ENCODE data around the gene ACVR1. TPM values are rescaled to one million over a fixed set of nuclear protein-coding genes. Genes with fewer than 3 reads are reported as not detected.

The ACVR1 gene
- total RNA-seq, 1 donor from 2014 or later = 27.1 TPM

DNA sequence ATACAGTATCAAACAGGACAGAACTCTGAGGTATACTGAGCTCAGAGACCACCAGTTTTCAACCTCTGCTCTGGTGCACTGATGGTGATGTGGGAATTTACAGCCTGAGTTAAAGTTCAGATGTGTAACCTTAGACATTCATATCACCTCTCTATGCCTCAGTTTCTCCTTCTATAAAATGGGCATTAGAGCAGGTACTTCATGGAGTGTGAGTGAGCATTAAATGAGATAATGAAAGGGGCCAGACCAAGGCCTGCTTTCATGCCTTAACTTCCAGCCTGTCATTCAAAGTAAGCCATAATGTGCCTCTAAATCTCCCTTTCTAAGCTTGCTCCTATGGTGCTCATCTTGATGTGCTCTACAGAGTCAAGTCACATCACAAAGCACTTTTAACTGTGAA lies 8.4 kb downstream of the ACVR1 start:
- Mint-ChIP-seq H3K4me3 (ENCODE audit: low read depth) (no peak overlapping the region), H3K36me3 (ENCODE audit: low read depth) (peaks cover 39% of the 10 kb centered on the region)

GRCh38 chr2:157866666-157867642 lies 9.2 kb downstream of the ACVR1 start:
- Mint-ChIP-seq H3K36me3 (ENCODE audit: low read depth) (peaks cover 39% of the 10 kb centered on the region), H3K4me3 (ENCODE audit: low read depth) (no peak overlapping the region), H3K9me3 (no peaks in the 10 kb centered on the region), H3K27me3 (ENCODE audit: low read depth) (no peaks in the 10 kb centered on the region), H3K4me1 (ENCODE audit: low read depth) (peaks cover 48% of the 10 kb centered on the region), H3K27ac (peak overlapping the region; percentile 18)
- DNase-seq (ENCODE audit: low spot score) = no peak
- intact Hi-C loops (cut with micrococcal nuclease) = no loop called here

More for the DNA sequence above, 8.4 kb downstream of the ACVR1 start:
- H3K9me3 Mint-ChIP-seq = no peaks in the 10 kb centered on the region
- no peak overlapping the region for H3K27ac Mint-ChIP-seq
- no peaks in the 10 kb centered on the region for H3K27me3 Mint-ChIP-seq (ENCODE audit: low read depth)
- intact Hi-C loops (cut with micrococcal nuclease) = loop anchor here (2.0 kb wide), 1 partner anchor 63 kb away; no protein-coding TSS in a partner anchor
- no peak for DNase-seq (ENCODE audit: low spot score)
- peaks cover 53% of the 10 kb centered on the region for H3K4me1 Mint-ChIP-seq (ENCODE audit: low read depth)

GRCh38 chr2:157866202-157866601 lies 9.9 kb downstream of the ACVR1 start:
- peaks cover 39% of the 10 kb centered on the region for H3K36me3 Mint-ChIP-seq (ENCODE audit: low read depth)
- H3K9me3 Mint-ChIP-seq = no peaks in the 10 kb centered on the region
- H3K4me1 Mint-ChIP-seq (ENCODE audit: low read depth) = peaks cover 45% of the 10 kb centered on the region
- intact Hi-C loops (cut with micrococcal nuclease) = no loop called here
- no peak overlapping the region for H3K4me3 Mint-ChIP-seq (ENCODE audit: low read depth)
- H3K27ac Mint-ChIP-seq = no peak overlapping the region
- no peak for DNase-seq (ENCODE audit: low spot score)
- H3K27me3 Mint-ChIP-seq (ENCODE audit: low read depth) = no peaks in the 10 kb centered on the region

DNA sequence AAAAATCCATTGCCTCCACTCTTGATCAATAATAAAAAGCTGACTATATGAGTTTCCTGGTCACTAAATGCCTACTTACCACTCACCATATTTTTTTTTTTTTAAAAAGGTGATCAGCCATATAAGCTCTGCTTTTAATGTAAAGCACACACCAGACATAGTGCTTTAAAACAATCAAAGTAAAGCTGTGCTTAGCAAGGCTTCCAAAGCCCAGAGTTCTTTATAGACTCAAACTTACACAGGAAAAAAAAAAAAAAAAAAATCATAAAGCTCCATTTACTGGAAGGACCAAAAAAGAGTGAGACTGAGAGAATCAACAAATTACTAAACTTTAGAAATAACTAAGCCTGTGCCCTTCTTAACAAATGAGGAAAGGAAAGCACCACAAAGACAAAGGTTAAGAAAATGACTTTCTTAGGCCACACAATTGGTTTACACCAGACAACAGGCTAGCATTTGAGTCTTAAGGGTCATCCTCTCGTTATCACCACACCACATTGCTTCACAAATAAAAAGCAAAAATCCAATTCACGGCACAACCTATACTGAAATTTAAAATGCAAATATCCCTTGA lies 11.2 kb downstream of the ACVR1 start:
- H3K27me3 Mint-ChIP-seq (ENCODE audit: low read depth) = no peaks in the 10 kb centered on the region
- H3K4me1 Mint-ChIP-seq (ENCODE audit: low read depth) = peaks cover 36% of the 10 kb centered on the region
- H3K9me3 Mint-ChIP-seq = no peaks in the 10 kb centered on the region
- H3K36me3 Mint-ChIP-seq (ENCODE audit: low read depth) = peaks cover 32% of the 10 kb centered on the region
- intact Hi-C loops (cut with micrococcal nuclease) = loop anchor here (1.0 kb wide), 2 partner anchors 8 to 34 kb away; no protein-coding TSS in a partner anchor
- peak overlapping the region; percentile 27 for H3K4me3 Mint-ChIP-seq (ENCODE audit: low read depth)
- no peak for DNase-seq (ENCODE audit: low spot score)
- H3K27ac Mint-ChIP-seq = peak overlapping the region; percentile 75

DNA sequence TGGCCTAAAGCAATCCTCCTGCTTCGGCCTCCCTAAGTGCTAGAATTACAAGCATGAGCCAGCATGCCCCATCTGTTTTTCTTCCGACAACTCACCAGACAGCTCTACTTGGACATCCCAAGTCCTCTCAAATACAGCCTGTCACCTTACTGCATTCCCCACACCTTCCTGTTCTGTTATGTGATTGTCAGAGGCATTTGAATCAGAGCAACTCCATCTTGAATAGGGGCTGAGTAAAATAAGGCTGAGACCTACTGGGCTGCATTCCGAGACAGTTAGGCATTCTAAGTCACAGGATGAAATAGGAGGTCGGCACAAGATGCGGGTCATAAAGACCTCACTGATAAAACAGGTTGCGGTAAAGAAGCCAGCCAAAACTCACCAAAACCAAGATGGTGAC lies 17.3 kb downstream of the ACVR1 start:
- intact Hi-C loops (cut with micrococcal nuclease) = no loop called here
- H3K4me1 Mint-ChIP-seq (ENCODE audit: low read depth) = peaks cover 18% of the 10 kb centered on the region
- no peak overlapping the region for H3K27ac Mint-ChIP-seq
- no peak for DNase-seq (ENCODE audit: low spot score)
- peaks cover 39% of the 10 kb centered on the region for H3K36me3 Mint-ChIP-seq (ENCODE audit: low read depth)
- no peak overlapping the region for H3K4me3 Mint-ChIP-seq (ENCODE audit: low read depth)
- H3K27me3 Mint-ChIP-seq (ENCODE audit: low read depth) = no peaks in the 10 kb centered on the region
- no peaks in the 10 kb centered on the region for H3K9me3 Mint-ChIP-seq

DNA sequence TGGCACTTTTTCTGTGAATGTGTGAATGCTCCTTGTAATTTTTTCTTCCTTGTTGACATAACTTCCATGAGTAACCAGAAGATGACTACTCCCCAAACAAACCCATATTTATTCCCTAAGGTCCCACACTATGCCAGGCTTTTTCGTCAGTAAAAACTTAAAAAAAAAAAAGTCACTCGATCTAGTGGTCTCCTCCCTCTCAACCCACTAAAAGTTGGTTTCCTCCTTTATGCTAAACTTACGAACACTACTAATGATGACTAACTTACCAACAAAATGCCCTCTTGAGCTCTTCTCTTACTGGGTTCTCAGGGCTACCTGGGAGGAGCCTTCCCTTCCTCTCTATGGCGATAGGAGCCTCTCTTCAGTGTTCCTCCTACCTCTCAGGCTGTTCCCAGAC lies 18.2 kb downstream of the ACVR1 start:
- DNase-seq (ENCODE audit: low spot score) = no peak
- intact Hi-C loops (cut with micrococcal nuclease) = no loop called here
- H3K36me3 Mint-ChIP-seq (ENCODE audit: low read depth) = peaks cover 43% of the 10 kb centered on the region
- H3K4me3 Mint-ChIP-seq (ENCODE audit: low read depth) = no peak overlapping the region
- H3K4me1 Mint-ChIP-seq (ENCODE audit: low read depth) = peaks cover 24% of the 10 kb centered on the region
- no peaks in the 10 kb centered on the region for H3K9me3 Mint-ChIP-seq
- peak overlapping the region; percentile 8 for H3K27ac Mint-ChIP-seq
- no peaks in the 10 kb centered on the region for H3K27me3 Mint-ChIP-seq (ENCODE audit: low read depth)

DNA sequence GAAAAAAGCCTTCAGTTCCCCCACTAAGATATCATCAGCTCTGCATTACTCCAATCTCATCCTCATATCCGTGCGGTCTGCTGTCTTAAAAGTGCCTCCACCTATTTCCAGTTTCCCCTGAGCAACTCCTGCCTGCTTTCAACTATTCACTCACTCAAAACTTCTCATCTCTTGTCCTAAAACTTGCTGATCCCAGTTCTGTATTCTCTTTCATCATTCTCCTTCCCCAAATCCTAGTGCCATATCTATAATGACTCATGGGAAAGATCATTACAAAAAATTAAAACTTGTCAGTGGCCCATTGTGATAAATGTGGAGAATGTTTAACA lies 20.0 kb downstream of the ACVR1 start:
- Mint-ChIP-seq H3K27me3 (ENCODE audit: low read depth) (no peaks in the 10 kb centered on the region), H3K4me3 (ENCODE audit: low read depth) (no peak overlapping the region), H3K27ac (peak overlapping the region; percentile 67), H3K36me3 (ENCODE audit: low read depth) (peaks cover 45% of the 10 kb centered on the region), H3K4me1 (ENCODE audit: low read depth) (peaks cover 22% of the 10 kb centered on the region), H3K9me3 (no peaks in the 10 kb centered on the region)
- no peak for DNase-seq (ENCODE audit: low spot score)
- intact Hi-C loops (cut with micrococcal nuclease) = no loop called here

- no peaks in the 10 kb centered on the region for H3K9me3 Mint-ChIP-seq
- no peak overlapping the region for H3K4me3 Mint-ChIP-seq (ENCODE audit: low read depth)
- peaks cover 48% of the 10 kb centered on the region for H3K36me3 Mint-ChIP-seq (ENCODE audit: low read depth)
- H3K27ac Mint-ChIP-seq = no peak overlapping the region
- no peak for DNase-seq (ENCODE audit: low spot score)
- H3K4me1 Mint-ChIP-seq (ENCODE audit: low read depth) = peaks cover 23% of the 10 kb centered on the region
- intact Hi-C loops (cut with micrococcal nuclease) = loop anchor here (2.0 kb wide), 1 partner anchor 23 kb away; the partner anchor contains the start of gene ACVR1
- no peaks in the 10 kb centered on the region for H3K27me3 Mint-ChIP-seq (ENCODE audit: low read depth)
Measured at GRCh38 chr2:157853820-157854219, 22.3 kb downstream of the ACVR1 start.

- intact Hi-C loops (cut with micrococcal nuclease) = no loop called here
- no peak for DNase-seq (ENCODE audit: low spot score)
- peaks cover 23% of the 10 kb centered on the region for H3K4me1 Mint-ChIP-seq (ENCODE audit: low read depth)
- H3K9me3 Mint-ChIP-seq = no peaks in the 10 kb centered on the region
- H3K4me3 Mint-ChIP-seq (ENCODE audit: low read depth) = no peak overlapping the region
- no peaks in the 10 kb centered on the region for H3K27me3 Mint-ChIP-seq (ENCODE audit: low read depth)
- no peak overlapping the region for H3K27ac Mint-ChIP-seq
- H3K36me3 Mint-ChIP-seq (ENCODE audit: low read depth) = peaks cover 49% of the 10 kb centered on the region
Measured at GRCh38 chr2:157853211-157853610, 22.9 kb downstream of the ACVR1 start.

DNA sequence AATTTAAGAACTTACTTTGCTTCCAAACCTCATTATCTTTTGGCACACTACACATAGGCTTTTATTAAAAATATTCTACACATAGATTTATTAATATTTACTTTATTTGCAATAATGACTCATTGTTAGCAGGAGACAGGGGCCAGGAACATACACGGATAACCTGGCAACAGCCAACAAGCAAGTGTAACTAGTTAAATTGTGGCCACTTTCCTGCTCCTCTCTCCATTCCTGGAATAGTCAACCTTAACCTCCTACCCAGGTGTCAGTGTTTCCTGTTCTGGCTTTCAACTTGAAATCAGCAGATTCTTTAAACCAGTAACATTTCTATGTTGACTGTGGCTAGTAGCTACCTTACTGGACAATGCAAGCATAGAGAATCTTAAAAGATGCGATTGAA lies 26.5 kb downstream of the ACVR1 start:
- no peak for DNase-seq (ENCODE audit: low spot score)
- intact Hi-C loops (cut with micrococcal nuclease) = no loop called here
- Mint-ChIP-seq H3K27ac (no peak overlapping the region), H3K4me3 (ENCODE audit: low read depth) (no peak overlapping the region), H3K36me3 (ENCODE audit: low read depth) (peaks cover 58% of the 10 kb centered on the region), H3K27me3 (ENCODE audit: low read depth) (no peaks in the 10 kb centered on the region), H3K4me1 (ENCODE audit: low read depth) (peaks cover 22% of the 10 kb centered on the region), H3K9me3 (no peaks in the 10 kb centered on the region)

DNA sequence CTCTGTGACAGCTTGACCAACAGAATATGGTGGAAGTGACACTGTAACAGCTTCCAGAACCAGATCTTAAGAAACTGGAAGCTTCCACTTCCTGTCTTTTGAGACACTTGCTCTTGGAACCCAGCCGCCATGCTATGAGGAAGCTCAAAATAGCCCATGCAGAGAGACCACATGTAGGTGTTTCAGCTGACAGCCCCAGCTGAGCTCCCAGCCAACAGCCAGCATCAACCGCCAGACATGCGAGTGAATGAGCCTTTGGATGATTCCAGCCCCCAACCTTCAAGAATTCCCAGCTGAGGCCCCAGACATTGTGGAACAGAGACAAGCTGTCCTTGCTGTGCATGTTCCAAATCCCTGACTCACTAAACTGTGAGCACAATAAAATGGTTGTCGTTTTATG lies 27.9 kb downstream of the ACVR1 start:
- intact Hi-C loops (cut with micrococcal nuclease) = no loop called here
- no peak for DNase-seq (ENCODE audit: low spot score)
- Mint-ChIP-seq H3K4me3 (ENCODE audit: low read depth) (no peak overlapping the region), H3K27ac (no peak overlapping the region), H3K36me3 (ENCODE audit: low read depth) (peaks cover 49% of the 10 kb centered on the region), H3K4me1 (ENCODE audit: low read depth) (peaks cover 16% of the 10 kb centered on the region), H3K9me3 (no peaks in the 10 kb centered on the region), H3K27me3 (ENCODE audit: low read depth) (no peaks in the 10 kb centered on the region)

GRCh38 chr2:157845081-157845480 lies 31.0 kb downstream of the ACVR1 start:
- no peaks in the 10 kb centered on the region for H3K9me3 Mint-ChIP-seq
- no peak overlapping the region for H3K4me3 Mint-ChIP-seq (ENCODE audit: low read depth)
- no peak for DNase-seq (ENCODE audit: low spot score)
- H3K27me3 Mint-ChIP-seq (ENCODE audit: low read depth) = no peaks in the 10 kb centered on the region
- H3K36me3 Mint-ChIP-seq (ENCODE audit: low read depth) = peaks cover 46% of the 10 kb centered on the region
- no peak overlapping the region for H3K27ac Mint-ChIP-seq
- intact Hi-C loops (cut with micrococcal nuclease) = no loop called here
- peaks cover 14% of the 10 kb centered on the region for H3K4me1 Mint-ChIP-seq (ENCODE audit: low read depth)

DNA sequence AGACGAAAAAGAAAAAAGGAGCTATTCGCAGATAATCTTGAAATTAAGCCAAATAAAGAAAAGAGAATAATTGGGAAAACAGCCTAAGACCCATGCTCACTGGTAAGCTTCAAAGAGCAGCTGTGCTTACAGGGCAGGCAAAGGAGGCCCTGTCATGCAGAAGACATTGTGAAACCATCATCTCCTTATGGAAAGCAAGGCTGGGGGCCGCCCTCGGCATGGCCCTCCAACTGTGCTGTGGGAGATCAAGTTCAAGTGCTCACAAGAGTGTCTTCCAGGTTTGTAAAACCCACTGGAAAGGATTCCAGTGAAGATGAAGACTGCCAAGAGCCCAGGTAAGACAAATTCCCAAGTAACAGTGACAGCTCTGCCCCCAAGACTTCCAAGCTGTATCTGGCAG lies 32.2 kb downstream of the ACVR1 start:
- H3K9me3 Mint-ChIP-seq = no peaks in the 10 kb centered on the region
- H3K4me3 Mint-ChIP-seq (ENCODE audit: low read depth) = no peak overlapping the region
- peaks cover 46% of the 10 kb centered on the region for H3K36me3 Mint-ChIP-seq (ENCODE audit: low read depth)
- intact Hi-C loops (cut with micrococcal nuclease) = no loop called here
- DNase-seq (ENCODE audit: low spot score) = no peak
- peaks cover 15% of the 10 kb centered on the region for H3K4me1 Mint-ChIP-seq (ENCODE audit: low read depth)
- H3K27me3 Mint-ChIP-seq (ENCODE audit: low read depth) = no peaks in the 10 kb centered on the region
- H3K27ac Mint-ChIP-seq = no peak overlapping the region
